GM12875 (cell line): ENCODE results near the gene ZP3.
"Not testable (repeated sequence)": the region's sequence is repeated elsewhere in the genome, so short reads cannot be mapped to it uniquely, and the experiment has no call there.

Experiments
- H3K4me3 ChIP-seq: one replicate; pipeline ENCODE4 v1.5.1; 2011; ENCODE audit warnings: low read depth, low read length, control low read depth

ZP3 gene

DNA sequence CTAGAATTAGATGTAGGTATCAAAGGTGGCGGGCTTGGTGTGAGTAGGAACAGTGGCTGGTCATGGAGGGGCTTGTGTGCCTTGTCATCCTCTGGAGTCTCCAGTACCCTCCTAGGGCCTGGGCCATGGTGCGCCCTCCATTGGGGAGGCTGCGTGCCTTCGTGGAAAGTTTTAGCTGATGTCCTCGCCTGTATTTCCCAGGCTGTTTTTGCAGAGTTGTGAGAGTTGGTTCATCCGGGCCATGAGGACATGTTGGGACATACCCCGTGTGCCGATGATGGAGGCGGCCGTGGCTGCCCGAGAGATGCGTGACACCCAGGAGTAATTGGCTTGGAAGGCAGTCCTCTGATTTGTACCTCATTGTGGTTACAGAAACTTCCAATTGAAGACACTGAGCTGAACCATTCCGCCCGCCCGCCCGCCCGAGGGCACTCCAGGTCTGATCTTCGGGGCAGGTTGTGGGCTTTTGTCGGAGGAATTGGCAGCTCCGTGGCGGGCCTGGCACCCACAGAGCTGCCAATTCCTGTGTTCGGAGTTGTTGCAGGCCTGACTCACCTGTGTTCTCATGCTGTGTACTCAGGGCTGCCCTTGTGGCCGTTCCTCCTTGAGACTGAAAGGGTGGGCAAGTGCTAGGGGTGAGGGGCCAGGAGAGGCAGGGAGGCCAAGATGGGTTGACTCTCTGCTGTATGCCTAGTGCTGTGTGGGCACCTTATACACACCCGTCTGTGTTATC, 52.2 kb downstream of the ZP3 start:
- not testable (repeated sequence) for H3K4me3 ChIP-seq

- not testable (repeated sequence) for H3K4me3 ChIP-seq
Observed at GRCh38 chr7:76479628-76480027, 54.9 kb downstream of the ZP3 start.

GRCh38 chr7:76480403-76481253, 55.9 kb downstream of the ZP3 start:
- H3K4me3 ChIP-seq: not testable (repeated sequence)

- H3K4me3 ChIP-seq: not testable (repeated sequence)
Observed at GRCh38 chr7:76482660-76483059, 57.9 kb downstream of the ZP3 start.

DNA sequence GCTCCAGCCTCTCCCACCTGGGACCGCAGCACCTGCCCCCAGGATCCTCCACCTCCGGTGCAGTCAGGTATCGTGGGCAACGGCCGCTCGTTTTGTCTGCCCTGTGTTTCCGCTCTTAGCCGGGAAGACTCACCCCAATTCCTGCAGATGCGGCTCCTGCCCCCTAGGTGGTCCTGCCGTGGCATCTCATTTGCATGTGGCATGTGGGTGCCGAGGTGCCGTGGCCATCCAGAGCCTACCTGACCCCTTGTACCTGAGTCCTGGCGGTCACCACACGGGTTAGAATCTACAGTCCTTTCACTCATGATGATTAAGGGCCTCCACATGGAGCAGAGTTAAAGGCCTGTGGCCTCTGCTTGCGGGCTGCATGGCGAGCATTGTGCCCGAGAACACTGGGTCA, 58.3 kb downstream of the ZP3 start:
- H3K4me3 ChIP-seq: not testable (repeated sequence)

DNA sequence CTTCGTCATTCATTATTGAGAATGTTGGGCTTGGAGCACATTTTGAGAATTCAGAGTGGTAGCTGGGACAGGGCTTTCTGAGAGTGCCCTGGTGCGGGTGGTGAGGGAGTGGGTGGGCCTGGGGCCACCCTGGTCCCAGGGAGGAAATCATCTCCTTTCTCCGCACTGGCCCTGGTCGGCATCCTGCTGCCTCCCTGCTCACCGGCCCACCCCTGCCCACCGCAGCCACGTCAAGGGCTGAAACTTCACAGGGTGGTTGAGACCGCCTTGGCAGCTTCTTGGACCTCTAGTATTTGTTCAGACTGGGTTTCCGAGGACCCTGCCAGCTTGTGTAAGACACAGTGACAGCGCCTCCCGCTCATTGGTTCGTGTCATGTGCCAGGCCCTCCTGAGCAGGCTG, 59.7 kb downstream of the ZP3 start:
- not testable (repeated sequence) for H3K4me3 ChIP-seq

- not testable (repeated sequence) for H3K4me3 ChIP-seq
Observed at GRCh38 chr7:76485822-76486610, 61.3 kb downstream of the ZP3 start.

- not testable (repeated sequence) for H3K4me3 ChIP-seq
Observed at GRCh38 chr7:76486618-76487017, 61.9 kb downstream of the ZP3 start.

- H3K4me3 ChIP-seq: not testable (repeated sequence)
Observed at GRCh38 chr7:76487969-76488368, 63.2 kb downstream of the ZP3 start.
